ENCODE results near the gene CANT1.
"Not testable (repeated sequence)": the region's sequence is repeated elsewhere in the genome, so short reads cannot be mapped to it uniquely, and the experiment has no call there.

The CANT1 gene

GRCh38 chr17:79027274-79027924, 17.8 kb upstream of the CANT1 start:
- no peak for DNase-seq

DNA sequence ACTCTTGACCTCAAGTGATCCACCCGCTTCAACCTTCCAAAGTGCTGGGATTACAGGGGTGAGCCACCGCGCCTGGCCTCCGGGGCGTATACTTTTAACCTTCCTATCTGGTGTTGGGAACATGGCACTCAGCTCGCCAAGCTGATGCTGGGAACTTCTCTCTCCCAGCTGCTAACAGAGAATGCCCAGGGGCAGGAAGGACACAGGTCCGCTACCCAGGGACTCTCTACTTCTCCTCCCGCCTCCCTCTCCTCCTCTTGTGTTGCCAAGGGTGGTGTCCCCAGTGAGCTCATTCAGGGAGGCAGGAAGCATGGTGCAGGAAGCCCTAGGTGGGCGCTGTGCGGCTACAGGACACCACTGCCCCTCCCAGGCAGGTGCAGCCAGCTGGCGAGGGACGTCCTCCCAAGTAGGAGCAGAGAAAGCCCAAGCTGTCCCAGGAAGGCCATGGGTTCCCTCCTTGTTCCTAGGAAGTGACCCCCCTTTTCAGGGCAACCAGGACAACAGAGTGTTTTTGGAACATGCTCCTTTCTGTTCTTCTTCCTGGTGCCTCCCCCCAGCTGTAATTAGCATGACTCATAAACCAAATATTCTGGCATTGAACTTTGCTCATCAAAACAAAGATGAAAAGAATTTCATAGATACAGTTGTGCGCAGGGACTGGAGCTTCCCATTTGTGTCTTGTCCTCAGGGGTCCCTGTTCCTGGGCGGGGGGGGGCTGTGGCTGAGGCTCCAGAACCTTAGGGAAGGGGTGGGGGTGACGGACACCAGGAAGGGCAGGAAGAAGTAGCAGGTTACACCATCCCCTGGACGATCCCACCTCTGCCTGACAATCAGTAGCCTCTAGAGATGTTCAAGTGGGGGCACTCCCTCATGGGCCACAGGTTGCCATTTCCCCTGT, 17.1 kb upstream of the CANT1 start:
- peak; percentile 85 for DNase-seq

- DNase-seq: no peak
These were observed 15.6 kb upstream of the CANT1 start for GRCh38 chr17:79024901-79025737.

GRCh38 chr17:79023886-79024771, 14.6 kb upstream of the CANT1 start, which contains the start of gene C1QTNF1:
Gene C1QTNF1, plus strand, starts transcription at chr17:79024169. Its CDS starts 19,800 bp downstream, at chr17:79043969.
- peak; percentile 64 for DNase-seq

GRCh38 chr17:79023180-79023705, 13.7 kb upstream of the CANT1 start:
- DNase-seq: no peak

DNA sequence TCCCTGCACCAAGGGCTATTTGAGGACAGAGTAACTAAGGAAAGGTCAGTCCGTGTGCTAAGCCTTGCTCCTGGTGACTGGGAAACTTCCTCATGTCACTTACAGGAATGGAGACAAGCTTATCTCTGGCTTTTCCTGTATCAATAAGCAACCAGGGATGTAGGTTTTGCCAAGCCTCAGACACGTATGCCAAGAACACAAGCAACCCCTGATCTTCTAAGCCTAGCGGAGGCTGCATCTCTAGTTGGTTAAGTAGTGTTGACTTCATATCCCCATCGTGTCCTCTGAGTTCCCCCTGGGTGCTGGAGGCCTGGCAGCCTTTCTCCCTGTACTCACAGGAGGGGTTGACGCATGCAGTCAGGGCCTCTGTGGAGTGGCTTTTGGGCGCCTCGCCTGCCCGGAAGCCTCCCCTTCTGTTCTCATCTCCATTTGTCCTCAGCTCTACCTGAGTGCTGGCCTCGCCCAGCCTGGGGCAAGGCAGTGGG, 13.0 kb upstream of the CANT1 start:
- no peak for DNase-seq

DNA sequence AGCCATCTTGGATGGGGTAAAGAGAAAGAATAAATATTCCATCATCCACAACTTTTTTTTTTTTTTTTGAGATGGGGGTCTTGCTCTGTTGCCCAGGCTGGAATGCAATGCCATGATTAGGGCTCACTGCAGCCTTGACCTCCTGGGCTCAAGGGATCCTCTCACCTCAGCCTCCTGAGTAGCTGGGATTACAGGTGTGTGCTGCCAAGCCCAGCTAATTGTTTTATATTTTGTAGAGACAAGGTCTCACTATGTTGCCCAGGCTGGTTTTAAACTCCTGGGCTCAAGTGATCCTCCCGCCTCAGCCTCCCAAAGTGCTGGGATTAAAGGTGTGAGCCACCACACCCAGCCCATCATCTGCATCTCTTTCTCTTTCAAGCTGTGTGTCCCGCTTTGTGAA, 12.4 kb upstream of the CANT1 start:
- DNase-seq: not testable (repeated sequence)

GRCh38 chr17:79020631-79021301, 11.2 kb upstream of the CANT1 start:
- no peak for DNase-seq

DNA sequence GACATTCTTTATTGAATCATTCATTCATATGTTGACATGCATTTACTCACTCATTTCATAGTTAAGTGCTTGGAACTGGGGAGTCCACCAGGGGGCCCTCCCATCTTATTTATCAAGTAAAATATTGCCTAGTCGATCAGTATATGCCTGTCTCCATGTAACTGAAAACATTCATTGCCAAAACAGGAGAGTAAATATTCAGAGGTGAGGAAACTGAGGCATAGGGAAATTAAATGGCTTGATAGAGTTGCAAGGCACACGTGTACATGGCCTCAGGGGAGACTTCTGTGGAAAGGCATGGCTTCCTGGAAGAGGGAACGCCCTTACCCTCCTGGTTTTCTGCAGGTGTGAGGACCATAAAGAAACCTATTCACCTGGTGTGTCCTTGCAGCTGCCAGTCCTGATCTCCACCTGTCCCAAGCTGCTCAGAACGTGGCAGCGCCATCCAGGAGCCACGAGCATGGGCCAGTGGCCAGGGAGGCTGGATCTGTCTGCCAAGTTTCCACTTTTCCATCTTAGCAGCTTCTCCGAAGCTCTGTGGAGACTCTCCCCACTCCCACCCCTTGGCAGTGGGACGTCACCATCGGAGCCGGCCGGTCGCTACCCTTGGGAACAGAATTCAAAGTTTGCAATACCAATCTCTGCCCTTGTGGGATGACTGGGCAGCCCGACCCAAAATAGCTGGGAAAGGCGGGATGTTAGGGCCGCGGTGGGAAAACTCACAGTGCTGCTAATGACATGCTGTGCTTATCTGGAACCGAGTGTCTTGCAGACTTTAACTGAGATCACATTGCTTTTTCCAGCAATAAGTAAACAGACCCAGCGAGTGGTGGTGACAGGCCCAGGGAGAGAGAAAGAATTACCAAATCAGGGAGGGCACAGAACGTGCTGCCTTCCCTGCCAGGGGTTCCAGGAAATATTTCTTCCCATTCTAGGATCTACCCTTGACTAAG, 10.3 kb upstream of the CANT1 start:
- DNase-seq: peak; percentile 73

DNA sequence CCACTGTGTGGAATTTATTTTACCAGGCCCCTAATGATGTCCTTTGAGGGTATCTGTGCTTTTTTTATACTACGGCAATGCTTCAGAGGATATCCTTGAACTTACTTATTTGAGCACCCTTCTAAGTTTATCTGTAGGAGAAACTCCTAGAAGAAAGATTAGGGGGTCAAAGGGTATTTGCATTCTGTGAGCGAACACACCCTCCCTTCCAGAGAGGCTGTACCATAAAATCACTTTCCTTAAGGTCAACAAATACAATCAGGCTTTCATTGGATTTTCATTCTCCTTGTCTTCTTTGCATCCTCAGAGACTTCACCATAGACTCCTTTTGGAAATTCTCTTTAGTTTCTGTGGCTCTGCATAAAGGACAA, 9.7 kb upstream of the CANT1 start:
- DNase-seq: no peak

- DNase-seq: no peak
These were observed 8.8 kb upstream of the CANT1 start for GRCh38 chr17:79018370-79018695.

GRCh38 chr17:79017546-79018369, 8.2 kb upstream of the CANT1 start:
- DNase-seq: no peak

DNA sequence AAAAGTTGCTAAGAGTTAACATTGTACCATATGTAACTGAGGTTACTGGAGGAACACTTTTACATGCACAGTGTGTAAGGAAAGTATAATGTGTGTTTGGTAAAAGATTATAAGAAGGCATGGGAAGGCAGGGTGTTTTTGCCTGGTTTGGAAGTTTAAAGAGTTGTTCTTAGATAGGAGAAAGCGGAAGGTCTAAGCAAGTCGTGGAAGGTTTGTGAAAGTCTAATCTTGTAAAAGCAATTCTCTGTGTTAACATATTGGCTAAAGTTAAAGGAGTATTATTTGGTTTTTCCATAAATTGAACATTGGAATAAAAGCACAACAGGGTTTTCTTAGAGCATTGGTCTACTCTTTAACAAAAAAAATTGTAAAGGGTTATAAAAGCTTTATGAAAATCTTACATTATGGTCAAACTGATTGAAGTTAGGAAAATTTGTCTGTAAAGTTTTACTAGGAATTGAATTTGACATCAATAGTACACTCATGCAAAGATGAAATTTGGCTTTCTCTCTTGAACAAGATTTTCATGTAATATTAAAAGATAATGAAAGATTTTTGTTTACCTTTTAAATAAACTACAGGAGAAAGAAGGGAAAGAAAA, 4.7 kb upstream of the CANT1 start:
- DNase-seq: no peak

DNA sequence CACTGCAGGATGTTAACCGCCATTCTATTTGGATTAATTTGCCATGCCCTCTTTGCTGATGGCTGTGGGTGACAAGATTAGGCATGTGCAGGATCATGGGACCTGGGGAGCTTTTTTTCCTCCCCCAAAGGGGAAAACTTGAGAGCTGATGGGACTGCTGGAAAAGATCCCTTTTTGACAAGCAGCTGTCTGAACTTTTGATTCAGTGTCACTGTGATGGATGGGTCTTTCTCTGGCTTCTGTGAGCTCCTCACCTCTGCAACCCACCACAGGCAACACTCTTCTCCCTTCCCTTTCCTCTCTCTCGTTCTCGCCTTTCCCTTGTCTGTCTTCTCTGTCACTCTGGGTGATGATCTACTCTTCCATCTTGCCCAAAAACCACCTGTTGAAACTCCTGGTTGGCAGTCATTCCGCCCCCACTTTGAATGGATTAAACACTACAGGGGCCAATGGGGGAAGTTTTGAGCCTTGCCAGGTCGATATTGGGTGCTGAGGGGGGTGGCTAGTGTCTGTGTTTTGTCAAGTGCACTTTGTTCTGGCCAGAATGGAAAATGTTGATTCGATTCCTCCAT, 3.1 kb upstream of the CANT1 start:
- no peak for DNase-seq

GRCh38 chr17:79011451-79012147, 2.0 kb upstream of the CANT1 start:
- peak; percentile 81 for DNase-seq

- no peak for DNase-seq
These were observed 711 bp upstream of the CANT1 start for GRCh38 chr17:79010304-79010646.

GRCh38 chr17:79008666-79009387, 737 bp downstream of the CANT1 start:
- no peak for DNase-seq
